ENCODE results near the gene CPS1.

The CPS1 gene

DNA sequence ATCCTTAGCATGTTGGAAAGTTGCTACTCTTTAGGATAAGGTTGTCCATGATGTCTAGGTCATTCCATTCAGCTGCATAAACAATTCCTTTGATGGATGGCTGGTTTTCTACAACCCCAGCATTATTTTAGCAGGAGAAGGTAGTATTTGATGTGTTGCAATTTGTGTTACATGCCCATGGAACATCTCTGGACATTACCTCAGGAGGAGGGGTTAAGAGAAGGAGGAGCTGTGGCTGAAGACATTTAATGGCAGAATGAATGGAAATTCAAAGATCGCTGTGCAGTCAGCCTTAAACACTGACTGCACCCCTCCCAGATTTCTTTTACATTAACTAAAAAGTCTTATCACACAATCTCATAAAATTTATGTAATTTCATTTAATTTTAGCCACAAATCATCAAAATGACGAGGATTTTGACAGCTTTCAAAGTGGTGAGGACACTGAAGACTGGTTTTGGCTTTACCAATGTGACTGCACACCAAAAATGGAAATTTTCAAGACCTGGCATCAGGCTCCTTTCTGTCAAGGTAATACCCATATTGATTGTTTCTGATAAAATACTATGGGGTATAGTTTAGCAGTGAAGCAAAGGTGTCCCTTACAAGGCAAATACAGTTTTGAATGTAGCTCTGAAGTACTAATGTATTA is at the start of gene CPS1:
Gene CPS1 (plus strand): TSS at position 271 of the 652 bp plus-strand sequence. CDS start 135 bp downstream, at position 406.
- DNase-seq (ENCODE audit: low read depth): no peak

DNA sequence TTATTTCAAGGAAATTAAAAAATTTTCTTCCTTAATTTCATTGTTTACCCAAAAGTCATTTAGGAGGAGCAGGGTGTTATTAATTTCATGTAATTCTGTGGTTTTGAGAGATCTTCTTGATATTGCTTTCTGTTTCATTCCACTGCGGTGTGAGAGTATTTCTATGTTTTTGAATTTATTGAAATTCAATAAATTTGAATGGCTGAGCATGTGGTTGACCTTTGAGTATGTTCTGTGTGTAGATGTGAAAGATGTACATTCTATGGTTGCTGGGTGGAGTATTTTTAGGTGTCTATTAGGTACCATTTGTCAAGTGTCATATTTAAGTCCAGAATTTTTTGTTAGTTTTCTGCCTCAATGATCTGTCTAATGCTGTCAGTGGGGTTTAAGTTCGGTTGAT is 40.5 kb upstream of the CPS1 start:
- no peak for DNase-seq (ENCODE audit: low read depth)

DNA sequence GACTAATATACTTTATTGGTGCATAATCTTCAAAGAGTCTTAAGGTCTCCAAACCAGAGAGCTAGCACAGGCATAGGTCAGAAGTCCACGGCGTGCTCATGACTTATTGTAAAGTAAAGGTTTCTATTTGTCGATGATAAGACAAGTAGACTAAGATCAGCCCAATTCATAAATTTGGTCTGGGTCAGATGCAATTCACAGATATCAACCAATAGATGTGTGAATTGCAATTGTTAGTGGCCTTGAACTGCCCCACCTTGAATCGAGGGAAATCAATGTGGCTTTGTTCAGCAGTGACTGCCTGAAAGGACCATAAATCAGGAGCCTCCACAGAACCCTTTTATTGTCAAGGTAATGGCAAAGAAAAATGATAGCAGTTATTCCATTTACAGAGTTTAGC is 39.1 kb upstream of the CPS1 start:
- no peak for DNase-seq (ENCODE audit: low read depth)

DNA sequence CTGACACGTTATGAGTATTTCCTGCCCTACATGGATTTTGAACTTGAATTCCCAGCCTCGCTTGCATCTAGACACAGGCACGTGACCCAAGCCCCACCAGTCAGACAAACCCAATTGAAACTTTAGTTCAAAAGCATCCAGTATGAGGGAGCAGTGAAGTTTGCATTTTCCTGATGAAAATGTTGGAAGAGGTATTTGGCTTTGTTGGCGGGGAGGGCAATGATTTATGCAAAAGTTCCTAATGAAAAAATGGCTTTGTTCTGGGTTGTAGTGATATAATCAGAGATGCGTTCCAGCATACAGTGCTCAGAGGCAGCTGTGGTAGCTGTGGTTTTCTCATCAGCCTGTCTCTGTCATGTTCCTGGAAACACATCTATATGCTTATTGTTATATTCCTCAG is 36.8 kb upstream of the CPS1 start:
- DNase-seq (ENCODE audit: low read depth): no peak

DNA sequence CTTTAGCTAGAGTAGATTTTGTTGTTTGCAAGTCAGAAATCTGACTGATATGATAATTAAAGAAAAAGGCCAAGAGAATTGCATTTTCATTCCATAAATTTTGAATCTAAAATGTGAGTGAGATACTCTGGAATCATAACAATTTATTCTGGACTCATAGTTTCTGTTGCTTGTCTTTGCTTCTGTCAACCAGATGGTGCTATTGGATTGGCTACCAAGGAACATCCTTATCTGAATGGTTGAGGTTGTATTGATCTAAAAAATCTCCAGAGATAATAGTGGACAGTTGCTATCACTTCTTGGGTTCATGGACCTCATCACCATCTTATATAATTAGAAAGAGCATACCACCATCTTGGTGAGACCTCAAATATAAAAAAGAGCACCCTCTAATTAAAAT is 34.0 kb upstream of the CPS1 start:
- DNase-seq (ENCODE audit: low read depth): no peak

DNA sequence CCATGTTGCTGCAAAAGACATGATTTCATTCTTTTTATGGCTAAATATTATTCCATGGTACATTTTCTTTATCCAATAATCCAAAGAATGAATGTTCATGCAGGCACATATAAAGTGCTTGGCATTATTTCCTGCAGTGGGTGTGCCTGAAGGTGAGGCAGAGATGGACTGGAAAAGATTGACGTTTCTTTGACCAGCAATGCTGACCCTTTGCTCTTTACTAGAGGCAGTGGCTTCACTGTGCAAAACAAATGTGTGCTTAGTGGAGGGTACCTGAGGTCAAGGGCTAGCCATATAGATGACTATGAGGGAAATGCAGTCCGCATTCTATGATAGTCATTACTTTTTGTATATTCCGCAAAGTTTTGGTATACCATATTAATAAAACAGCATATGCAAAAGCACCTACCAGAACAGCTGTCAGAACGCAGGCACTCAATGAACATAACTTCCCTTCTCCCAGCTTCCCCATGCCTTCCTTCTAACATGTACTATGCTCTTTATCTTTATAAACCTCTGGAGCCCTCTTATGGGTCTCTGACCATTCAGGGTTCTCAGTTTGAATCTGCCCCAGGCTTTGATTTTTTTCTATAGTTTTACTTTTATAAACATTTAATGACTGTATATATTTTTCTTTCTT is 32.6 kb upstream of the CPS1 start:
- no peak for DNase-seq (ENCODE audit: low read depth)

- no peak for DNase-seq (ENCODE audit: low read depth)
These were observed 31.9 kb upstream of the CPS1 start for GRCh38 chr2:210524533-210524932.

GRCh38 chr2:210527286-210527685 is 29.1 kb upstream of the CPS1 start:
- no peak for DNase-seq (ENCODE audit: low read depth)

- DNase-seq (ENCODE audit: low read depth): no peak
These were observed 27.7 kb upstream of the CPS1 start for GRCh38 chr2:210528716-210529115.

- no peak for DNase-seq (ENCODE audit: low read depth)
These were observed 25.3 kb upstream of the CPS1 start for GRCh38 chr2:210531050-210531449.

DNA sequence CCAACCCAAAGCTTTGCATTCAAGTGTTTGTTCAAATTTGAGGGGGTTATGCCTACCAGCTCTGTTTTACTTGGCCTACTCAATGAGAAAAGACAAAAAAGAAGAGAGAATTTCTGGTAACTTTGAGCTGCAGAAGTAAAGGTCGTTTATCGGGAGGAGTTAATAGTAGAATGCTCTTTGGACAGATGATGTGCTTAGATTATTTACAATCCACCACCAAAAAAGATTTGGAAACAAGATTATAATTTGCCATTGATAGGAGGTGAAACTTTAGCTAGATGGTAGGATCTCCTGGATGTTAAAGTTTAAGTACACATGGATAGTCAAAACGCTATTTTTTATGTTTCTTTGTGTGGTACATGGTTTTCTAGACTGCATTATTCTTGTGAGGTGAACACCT is 24.9 kb upstream of the CPS1 start:
- DNase-seq (ENCODE audit: low read depth): no peak

- DNase-seq (ENCODE audit: low read depth): no peak
These were observed 23.0 kb upstream of the CPS1 start for GRCh38 chr2:210533389-210533788.

DNA sequence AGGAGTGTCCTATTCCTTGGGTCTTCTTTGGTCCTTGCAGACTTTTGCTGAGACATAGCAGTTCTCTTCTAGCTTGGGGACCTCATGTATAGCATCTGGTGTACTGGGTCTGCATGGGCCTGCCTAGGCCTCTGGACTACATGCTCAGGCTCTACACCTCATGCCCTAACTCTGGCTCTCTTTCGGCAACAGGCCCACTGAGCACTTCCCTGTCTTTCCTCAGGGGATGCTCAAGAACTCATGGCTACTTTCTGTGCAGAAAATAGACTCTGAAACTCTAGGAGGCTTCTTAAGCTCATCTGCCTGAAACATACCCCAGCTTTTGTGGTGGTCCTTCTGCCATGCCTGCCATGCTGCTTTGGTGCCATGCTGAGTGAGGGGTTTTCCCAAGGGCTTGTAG is 21.5 kb upstream of the CPS1 start:
- no peak for DNase-seq (ENCODE audit: low read depth)

DNA sequence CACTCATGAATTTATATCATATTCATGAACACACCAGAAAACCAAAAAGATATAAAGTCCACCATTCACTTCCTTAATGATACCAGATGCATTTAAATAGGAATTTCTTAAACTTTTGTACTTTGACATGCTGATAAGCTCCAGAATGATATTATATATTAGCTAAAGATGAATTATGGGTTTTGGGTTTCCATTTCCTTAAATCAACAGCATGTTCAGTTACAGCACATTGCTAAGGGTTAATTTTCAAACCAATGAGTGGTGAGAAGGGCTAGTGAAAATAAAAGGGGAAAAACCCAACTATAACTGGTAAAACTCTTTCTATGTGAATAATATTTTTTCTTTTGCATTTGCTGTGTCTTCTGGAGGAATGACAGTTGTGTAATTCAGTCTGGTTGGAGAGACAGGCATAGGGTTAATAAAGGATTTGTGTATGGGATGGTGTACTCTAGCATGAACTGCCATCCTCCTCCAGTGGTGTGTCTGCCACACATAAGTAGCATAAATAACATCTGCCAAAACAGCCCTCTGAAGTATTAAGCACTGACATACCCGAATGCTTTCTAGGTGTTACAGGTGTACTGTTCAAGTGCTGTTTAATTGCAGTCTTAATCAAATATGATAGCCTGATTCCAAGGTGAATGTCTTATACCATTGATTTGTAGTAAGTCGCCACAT is 19.3 kb upstream of the CPS1 start:
- no peak for DNase-seq (ENCODE audit: low read depth)

DNA sequence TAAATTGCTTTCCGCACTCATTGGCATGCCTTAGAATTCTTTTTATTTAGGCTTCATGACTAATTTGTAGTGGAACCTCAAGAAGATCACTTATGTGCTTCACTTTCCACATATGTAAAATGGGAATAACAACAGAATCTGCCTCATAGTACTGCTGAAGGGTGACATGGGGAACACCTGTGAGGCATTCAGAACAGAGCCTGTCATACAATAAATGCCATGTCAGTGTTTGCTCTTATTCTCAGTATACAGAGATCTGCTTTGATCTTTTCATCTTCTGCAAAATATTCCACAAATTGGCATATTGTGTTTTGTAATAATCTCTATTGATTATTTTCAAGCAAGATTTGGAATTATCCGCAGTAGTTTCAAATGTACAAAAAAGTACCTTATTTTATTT is 17.4 kb upstream of the CPS1 start:
- DNase-seq (ENCODE audit: low read depth): no peak

DNA sequence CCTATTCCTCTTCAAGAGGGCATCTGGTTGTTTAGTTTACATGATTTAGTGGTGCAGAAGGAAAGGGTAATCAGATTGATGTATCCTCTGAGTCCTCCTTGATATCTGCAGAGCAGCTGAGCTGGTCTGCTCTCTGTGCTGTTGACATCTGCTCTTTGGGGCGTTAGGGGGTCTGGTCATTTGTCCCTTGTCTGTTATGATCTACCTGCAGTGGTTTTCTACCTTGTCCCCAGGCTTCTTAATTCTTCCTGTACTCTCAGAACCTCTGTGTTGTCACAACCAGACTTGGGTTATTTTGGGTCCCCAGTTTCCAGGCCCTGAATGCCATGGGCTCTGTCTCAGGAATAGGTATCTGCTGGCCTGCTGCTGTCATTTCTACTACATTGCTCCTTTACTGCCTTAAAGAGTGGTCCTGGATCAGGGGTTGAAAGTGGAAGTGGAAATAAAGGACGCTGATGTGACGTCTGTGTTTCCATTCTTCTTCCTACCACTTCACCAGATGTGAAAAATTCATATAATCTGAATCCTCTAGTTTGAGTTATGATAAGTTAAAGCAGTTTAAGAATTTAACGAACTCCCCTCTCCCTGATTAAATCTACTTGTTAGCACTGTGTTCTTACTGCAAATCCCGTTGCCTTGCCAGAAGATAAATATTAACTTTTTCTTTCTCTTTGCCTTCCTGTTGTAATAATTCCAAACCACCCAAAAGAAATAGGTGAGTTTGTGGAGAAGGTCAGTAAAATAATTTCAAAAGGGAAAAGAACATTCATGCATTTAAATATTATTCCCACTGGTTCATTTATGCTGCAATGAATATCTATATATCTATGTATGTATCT is 16.6 kb upstream of the CPS1 start:
- DNase-seq (ENCODE audit: low read depth): no peak

DNA sequence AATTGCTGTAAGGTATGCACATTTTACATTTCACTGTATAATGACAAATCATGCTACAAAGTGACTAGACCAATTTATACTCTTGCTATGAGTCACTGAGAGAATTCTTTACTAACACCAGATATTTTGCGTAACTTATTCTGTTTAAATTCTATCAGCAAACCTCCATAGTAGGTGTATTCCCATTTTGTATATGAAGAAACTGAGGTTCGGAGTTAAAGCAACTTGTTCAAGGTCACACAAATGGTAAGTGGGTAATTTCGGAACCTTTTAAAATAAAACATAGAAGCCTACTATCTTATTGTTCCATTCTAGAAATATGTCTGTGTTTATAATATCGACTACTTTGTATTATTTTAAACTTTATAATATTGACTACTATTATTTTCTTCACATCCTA is 15.9 kb upstream of the CPS1 start:
- DNase-seq (ENCODE audit: low read depth): no peak

- no peak for DNase-seq (ENCODE audit: low read depth)
These were observed 15.5 kb upstream of the CPS1 start for GRCh38 chr2:210540900-210541289.

DNA sequence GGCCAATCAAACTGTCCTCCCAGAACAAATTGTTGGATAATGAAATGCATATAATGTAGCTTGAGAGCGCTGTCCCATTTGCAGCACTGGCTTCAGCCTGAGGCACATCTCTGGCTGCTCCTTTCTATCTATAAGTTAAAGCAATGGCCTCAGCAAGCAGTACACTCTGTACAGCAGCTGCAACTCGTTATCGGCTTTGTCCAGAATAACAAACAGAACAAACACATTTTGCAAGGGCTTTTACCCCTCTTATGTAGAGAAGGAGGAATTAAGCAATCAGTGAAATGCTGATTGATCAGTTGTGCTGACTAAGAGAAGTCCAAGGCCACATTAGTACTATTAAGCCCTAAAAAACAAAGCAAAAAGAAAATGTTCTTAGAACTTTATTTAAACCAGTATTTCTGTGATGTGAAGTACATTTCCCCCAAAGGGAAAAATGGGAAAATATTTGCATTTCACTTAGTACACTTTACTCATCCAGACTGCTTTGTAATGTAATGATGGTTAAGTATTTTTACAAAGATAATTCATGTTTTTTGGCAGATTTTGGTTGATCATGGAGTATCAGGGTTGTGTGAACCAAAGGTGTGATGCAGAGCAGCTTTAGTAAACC is 15.0 kb upstream of the CPS1 start:
- DNase-seq (ENCODE audit: low read depth): no peak

- DNase-seq (ENCODE audit: low read depth): no peak
These were observed 12.3 kb upstream of the CPS1 start for GRCh38 chr2:210544007-210544590.

DNA sequence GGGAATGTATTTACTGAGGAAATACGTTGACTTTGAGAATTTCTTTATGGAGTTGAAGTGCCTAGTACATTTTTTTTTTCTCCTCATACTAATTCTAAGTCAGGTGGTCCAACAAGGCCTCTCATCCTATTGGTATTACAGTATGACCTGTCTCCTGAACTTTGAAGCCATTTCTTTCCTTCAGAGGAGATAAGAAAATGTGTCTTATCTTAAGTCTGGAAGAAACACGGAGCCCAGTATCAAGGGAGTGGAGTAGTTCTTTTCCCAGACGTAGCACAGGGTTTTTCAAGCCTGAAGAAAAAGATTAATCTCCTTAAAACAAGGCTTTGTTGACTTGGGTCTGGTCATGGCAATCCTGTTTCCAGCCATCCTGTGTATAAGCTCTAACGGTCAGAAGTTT is 11.6 kb upstream of the CPS1 start:
- no peak for DNase-seq (ENCODE audit: low read depth)

Data from non-pigmented ciliary epithelial cell (primary cell).